HG03520 (cell line): ENCODE results near the gene PM20D1.

ENCODE experiments used
- ATAC-seq: cut with Tn5 transposase; IDR thresholded peaks from one replicate; pipeline ENCODE4 v1.9.1; 2021; ENCODE audit warnings: mild to moderate bottlenecking, moderate library complexity; ENCODE audit not compliant: unreplicated experiment

PM20D1 gene

GRCh38 chr1:205805082-205805711, 44.7 kb downstream of the PM20D1 start:
- ATAC-seq, result no peak

DNA sequence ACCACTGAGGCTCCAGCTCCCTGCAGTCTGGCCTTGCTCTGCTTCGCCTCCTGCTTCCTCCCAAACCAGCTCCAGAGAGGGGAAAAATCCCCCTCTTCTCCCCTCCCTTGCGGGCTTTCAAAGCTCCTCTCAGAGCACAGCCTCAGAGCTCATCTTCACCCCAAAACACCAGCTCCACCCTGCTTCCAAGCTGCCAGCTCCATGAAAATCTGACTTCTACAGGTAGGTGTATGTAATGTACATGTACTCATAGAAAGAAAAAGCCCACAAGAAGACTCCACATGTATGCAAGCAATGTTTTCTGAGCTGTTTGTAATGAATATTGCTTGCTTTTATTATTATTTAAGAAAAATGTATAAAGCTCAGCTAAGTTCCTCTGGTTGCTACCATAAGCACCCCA, 45.3 kb downstream of the PM20D1 start:
- no peak for ATAC-seq

DNA sequence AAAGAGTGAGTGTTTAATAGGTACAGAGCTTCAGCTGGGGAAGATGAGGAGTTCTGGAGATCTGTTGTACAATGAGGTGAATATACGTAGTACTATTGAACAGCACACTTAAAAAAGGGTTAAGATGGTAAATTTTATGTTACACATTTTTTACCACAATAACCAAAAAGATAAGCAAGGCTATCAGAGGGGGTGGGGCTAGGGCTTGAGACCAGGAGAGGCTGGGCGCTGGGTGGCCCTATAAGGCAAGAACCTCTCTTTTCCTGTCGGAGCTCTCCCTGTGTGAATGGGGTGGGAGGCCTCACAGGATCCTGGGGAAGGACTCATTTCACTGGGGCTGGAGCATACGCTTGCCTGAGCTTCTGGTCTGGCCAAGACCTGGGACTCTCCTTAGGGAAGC, 45.9 kb downstream of the PM20D1 start:
- no peak for ATAC-seq

DNA sequence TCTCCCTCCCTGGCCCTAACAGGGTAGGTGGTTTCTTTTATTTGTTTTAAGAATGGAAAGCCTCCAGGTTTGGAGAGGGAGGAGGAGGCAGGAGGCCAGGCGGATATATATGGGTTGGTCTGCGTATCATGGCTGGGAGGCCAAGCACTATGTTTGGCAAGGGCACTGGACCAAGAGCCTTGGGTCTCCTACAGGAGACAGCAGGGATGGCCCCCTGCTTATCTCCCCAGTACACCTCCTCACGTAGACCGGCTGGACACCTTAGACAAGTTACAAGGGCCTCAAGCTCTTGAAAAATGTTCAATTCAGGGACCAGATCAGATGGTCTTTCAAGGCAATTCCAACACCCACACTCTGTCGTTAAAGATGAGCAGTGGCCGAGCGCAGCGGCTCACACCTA, 47.9 kb downstream of the PM20D1 start:
- no peak for ATAC-seq

DNA sequence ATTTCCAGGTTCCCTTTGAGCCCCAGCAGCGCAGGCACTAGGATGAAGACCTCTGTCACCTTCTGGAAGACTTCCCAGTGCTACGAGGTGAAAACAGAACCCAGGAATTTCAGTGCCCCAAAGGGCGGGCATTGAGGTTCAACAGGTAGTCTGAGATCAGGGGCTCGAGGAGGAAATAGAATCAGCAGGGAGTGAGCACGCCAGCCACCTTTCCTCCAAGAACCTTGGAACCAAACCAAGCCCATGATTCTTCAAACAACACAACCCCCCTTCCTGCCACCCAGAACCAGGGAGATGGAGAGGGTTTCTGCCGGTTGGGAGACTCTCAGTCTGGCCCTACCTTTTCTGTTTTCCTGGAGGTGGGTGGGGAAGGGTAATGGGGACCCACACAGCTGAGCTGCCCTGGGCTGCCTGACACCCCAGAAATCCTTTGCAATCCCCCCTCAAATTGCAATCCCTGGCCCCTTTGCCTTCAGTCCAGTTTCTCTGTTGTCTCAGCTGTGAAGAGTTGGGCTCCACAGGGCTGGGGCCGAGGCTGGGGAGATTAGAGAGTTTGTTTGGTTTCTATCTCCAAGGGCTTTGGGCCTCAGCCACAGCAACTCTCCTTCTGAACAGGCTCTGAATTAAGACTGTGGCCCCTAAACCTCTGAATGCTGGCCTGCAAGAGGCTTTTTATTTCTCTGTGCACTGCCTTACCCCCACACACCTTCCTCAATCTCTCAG, 48.8 kb downstream of the PM20D1 start:
- ATAC-seq, result no peak

GRCh38 chr1:205800427-205800826, 49.5 kb downstream of the PM20D1 start:
- ATAC-seq, result no peak

DNA sequence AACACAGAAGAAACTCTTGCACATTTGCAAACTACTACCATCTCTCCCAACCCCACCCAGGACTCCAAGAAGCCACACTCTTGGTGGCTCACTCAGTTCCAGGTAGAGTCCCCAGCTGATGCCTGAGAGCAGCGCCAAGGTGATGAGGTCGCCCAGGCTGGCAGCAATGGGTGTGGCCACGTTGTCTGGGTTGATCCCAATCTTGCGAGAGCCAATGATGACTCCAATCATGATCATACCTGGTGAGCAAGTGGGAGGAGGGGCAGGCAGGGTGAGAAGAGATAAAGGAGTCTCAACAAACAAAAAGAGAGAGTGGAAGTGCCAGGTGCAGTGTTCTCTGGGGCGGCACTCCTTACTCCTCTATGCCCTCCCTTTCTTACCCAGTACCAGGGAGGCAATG, 51.4 kb downstream of the PM20D1 start:
- ATAC-seq, result no peak

DNA sequence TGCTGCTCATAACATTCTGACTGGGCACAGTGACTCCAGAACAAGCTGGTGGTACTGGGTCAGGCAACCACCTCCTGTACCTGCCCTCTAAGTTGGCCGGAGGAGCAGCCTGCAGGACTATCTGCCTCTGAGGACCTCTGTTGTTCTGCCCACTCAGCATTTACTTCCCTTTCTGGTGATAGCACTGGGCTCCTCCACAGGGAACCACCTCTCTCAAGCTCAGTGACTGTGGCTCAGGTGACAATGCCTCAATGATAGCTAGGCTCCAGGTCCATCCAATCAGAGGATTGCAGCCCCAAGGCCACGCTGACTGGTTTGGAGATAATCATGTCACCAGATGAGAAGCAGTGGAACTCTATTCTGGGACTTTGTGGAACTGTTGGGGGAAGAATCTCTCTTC, 52.8 kb downstream of the PM20D1 start:
- ATAC-seq, result no peak

- no peak for ATAC-seq
Measured at GRCh38 chr1:205794011-205794730, 55.8 kb downstream of the PM20D1 start.

- ATAC-seq, result no peak
Measured at GRCh38 chr1:205792961-205793673, 56.8 kb downstream of the PM20D1 start.

- no peak for ATAC-seq
Measured at GRCh38 chr1:205792481-205792881, 57.5 kb downstream of the PM20D1 start.

GRCh38 chr1:205791568-205792180, 58.3 kb downstream of the PM20D1 start:
- no peak for ATAC-seq

- no peak for ATAC-seq
Measured at GRCh38 chr1:205787287-205787916, 62.5 kb downstream of the PM20D1 start.

- ATAC-seq, result no peak
Measured at GRCh38 chr1:205786601-205787000, 63.3 kb downstream of the PM20D1 start.

DNA sequence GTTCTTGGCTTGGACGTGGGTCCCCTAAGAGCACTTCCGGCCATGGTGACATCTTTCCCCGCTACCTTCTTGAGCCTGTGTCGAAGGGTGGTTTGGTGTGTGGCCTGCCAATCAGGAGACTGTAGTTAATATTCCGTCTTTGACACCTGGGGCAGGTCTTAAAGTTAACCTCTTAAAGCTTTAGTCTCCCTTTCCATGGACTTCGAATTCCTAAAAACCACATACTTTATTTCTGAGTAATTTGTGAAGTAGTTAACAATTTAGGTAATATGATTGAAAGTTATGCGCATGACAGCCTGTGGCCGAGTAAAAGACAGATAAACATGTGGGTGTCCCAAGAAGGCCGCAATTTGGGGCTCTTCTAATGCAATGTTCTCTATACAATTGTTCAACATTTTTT, 64.5 kb downstream of the PM20D1 start:
- no peak for ATAC-seq

DNA sequence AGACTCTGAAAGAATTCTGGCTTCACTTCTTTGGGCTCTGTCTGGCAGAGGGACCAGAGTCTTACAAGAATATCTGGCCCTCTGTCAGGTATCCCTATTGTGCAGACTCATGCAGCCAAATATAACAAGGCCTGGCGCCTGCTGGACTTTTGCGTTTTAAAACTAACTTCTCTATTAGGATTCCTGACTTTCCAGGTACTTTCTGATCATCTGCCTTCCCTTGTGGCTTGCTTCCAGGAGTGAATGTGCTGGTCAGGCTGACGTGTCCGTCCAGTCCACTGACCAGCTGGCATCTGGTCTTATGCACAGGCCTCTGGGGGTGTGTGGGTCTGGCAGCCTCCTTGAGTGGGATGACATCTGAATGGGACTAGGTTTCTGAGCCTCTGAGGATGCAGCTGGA, 66.0 kb downstream of the PM20D1 start:
- no peak for ATAC-seq

- ATAC-seq, result no peak
Measured at GRCh38 chr1:205783433-205783795, 66.5 kb downstream of the PM20D1 start.

DNA sequence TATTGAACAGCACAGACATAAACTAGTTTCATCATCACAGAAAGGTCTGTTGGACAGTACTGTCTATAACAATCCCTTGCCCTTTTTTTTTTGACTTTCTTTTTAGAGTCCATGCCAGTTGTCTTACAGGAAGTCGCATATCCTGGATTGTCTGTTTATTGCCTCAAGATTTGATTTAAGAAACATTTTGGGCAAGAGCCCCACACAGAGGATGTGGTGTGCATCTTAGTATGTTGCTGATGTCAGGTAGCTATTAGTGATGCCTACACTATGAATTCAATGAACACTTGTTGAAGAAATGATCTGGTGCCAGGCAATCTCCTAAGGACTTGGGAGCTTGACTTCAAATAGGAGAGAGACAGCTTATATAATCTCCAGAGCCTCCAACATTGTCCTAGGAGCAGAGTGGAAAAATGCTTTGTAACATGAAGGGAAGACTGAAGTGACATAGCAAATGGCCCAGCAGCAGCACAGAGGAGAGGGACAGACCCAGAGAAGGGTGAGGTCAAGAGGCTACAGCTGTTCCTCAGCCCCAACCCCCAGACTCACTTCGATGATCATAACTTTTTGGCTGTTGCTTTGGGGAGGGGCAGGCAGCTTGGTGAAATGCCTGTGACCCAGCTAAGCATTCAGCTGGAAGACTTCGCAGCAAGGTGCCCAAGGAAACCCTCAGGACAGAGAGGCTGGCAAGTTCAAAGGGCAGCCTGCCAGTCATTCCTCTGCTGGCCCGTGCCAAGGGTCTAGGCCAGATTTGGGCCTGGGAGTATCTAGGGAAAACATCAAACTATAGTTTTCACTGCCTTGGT, 67.1 kb downstream of the PM20D1 start:
- ATAC-seq, result no peak

DNA sequence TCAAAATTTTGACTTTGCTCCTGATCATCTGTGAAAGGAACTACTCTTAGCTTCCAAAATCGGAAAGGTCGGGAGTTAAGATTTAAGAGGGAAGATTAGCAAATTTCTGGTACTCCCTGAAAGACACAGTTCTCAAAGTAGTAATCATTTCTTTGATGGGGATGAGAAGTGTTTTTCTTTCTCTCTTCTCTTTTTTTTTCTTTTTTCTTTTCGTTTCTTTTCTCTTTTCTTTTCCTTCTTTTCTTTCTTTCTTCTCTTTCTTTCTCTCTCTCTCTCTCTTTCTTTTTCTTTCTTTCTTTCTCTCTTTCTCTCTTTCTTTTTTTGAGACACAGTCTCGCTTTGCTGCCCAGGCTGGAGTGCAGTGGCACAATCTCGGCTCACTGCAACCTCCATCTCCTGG, 69.6 kb downstream of the PM20D1 start:
- no peak for ATAC-seq
